H9 (cell line): Measurements from ENCODE around the gene KANK4. TPM values are rescaled to one million over a fixed set of nuclear protein-coding genes. Genes with fewer than 3 reads are reported as not detected.

Experiments
- DNase-seq: peaks from one replicate; pipeline ENCODE4 v3.0.0-alpha.2; 2017
- H2AFZ ChIP-seq: one replicate; pipeline ENCODE4 v1.6.1; 2013; ENCODE audit warnings: mild to moderate bottlenecking, low read length, control low read depth, moderate library complexity
- H2AK5ac ChIP-seq: 2 replicates; pipeline ENCODE4 v1.6.1; 2013; ENCODE audit warnings: low read length, control low read depth, mixed read lengths; ENCODE audit not compliant: insufficient read length
- H2BK120ac ChIP-seq: one replicate; pipeline ENCODE4 v1.6.1; 2013; ENCODE audit warnings: low read depth, mild to moderate bottlenecking, low read length, control low read depth, inconsistent platforms; ENCODE audit not compliant: poor library complexity, severe bottlenecking
- H2BK12ac ChIP-seq: 2 replicates; pipeline ENCODE4 v1.6.1; 2013; ENCODE audit warnings: low read length, control low read depth, mixed read lengths, low read depth; ENCODE audit not compliant: insufficient read length
- H2BK15ac ChIP-seq: 2 replicates; pipeline ENCODE4 v1.6.1; 2013; ENCODE audit warnings: low read depth, low read length, control low read depth
- H2BK20ac ChIP-seq: one replicate; pipeline ENCODE4 v1.6.1; 2013; ENCODE audit warnings: low read depth, mild to moderate bottlenecking, low read length, control low read depth, inconsistent platforms; ENCODE audit not compliant: poor library complexity, severe bottlenecking
- H2BK5ac ChIP-seq: 2 replicates; pipeline ENCODE4 v1.6.1; 2013; ENCODE audit warnings: low read length, control low read depth, mixed read lengths; ENCODE audit not compliant: insufficient read length
- H3K14ac ChIP-seq: 2 replicates; pipeline ENCODE4 v1.6.1; 2013; ENCODE audit warnings: low read length, control low read depth; ENCODE audit not compliant: insufficient read depth
- H3K18ac ChIP-seq: 2 replicates; pipeline ENCODE4 v1.6.1; 2013; ENCODE audit warnings: low read depth, mild to moderate bottlenecking, mixed read lengths, low read length, control low read depth; ENCODE audit not compliant: insufficient read length
- H3K23ac ChIP-seq: 2 replicates; pipeline ENCODE4 v1.6.1; 2013; ENCODE audit warnings: low read length, control low read depth, mixed read lengths, low read depth; ENCODE audit not compliant: insufficient read length
- H3K23me2 ChIP-seq: 2 replicates; pipeline ENCODE4 v1.6.1; 2013; ENCODE audit warnings: low read depth, mild to moderate bottlenecking, mixed read lengths, low read length, control low read depth; ENCODE audit not compliant: insufficient read length, poor library complexity, severe bottlenecking
- H3K27ac ChIP-seq: 2 replicates; pipeline ENCODE4 v1.5.1; 2013; ENCODE audit warnings: low read length, control low read depth, mixed read lengths, low read depth; ENCODE audit not compliant: insufficient read length
- H3K27me3 ChIP-seq: 2 replicates; pipeline ENCODE4 v1.6.1; 2013; ENCODE audit warnings: low read length, control low read depth, inconsistent platforms; ENCODE audit not compliant: insufficient read depth
- H3K4ac ChIP-seq: 2 replicates; pipeline ENCODE4 v1.6.1; 2013; ENCODE audit warnings: low read depth, mild to moderate bottlenecking, control low read depth, inconsistent platforms, low read length, moderate library complexity
- H3K4me1 ChIP-seq: 2 replicates; pipeline ENCODE4 v1.6.1; 2013; ENCODE audit warnings: low read length, control low read depth, inconsistent platforms; ENCODE audit not compliant: insufficient read depth
- H3K4me2 ChIP-seq: 2 replicates; pipeline ENCODE4 v1.6.1; 2013; ENCODE audit warnings: low read length, control low read depth, mixed read lengths; ENCODE audit not compliant: insufficient read length, insufficient read depth
- H3K56ac ChIP-seq: 2 replicates; pipeline ENCODE4 v1.6.1; 2013; ENCODE audit warnings: low read depth, mild to moderate bottlenecking, mixed read lengths, low read length, control low read depth; ENCODE audit not compliant: insufficient read length
- H3K79me1 ChIP-seq: 2 replicates; pipeline ENCODE4 v1.6.1; 2013; ENCODE audit warnings: low read depth, mild to moderate bottlenecking, moderate library complexity, low read length, control low read depth, inconsistent platforms; ENCODE audit not compliant: insufficient read depth, poor library complexity, severe bottlenecking
- H3K79me2 ChIP-seq: 2 replicates; pipeline ENCODE4 v1.6.1; 2013; ENCODE audit warnings: low read length, control low read depth, inconsistent platforms; ENCODE audit not compliant: insufficient read depth
- H3K9ac ChIP-seq: 2 replicates; pipeline ENCODE4 v1.6.1; 2013; ENCODE audit warnings: low read length, control low read depth, mixed read lengths; ENCODE audit not compliant: insufficient read length; ENCODE audit errors: extremely low read depth
- H3K9me3 ChIP-seq: one replicate; pipeline ENCODE4 v1.6.1; 2013; ENCODE audit warnings: low read depth, low read length, inconsistent platforms; ENCODE audit not compliant: control insufficient read depth
- H3T11ph ChIP-seq: one replicate; pipeline ENCODE4 v1.6.1; 2013; ENCODE audit warnings: mild to moderate bottlenecking, low read length, control low read depth, inconsistent platforms
- H4K20me1 ChIP-seq: one replicate; pipeline ENCODE4 v1.6.1; 2013; ENCODE audit not compliant: control insufficient read depth, insufficient read length, insufficient read depth
- H4K5ac ChIP-seq: 2 replicates; pipeline ENCODE4 v1.6.1; 2013; ENCODE audit warnings: low read depth, mild to moderate bottlenecking, mixed read lengths, low read length, control low read depth; ENCODE audit not compliant: insufficient read length
- H4K8ac ChIP-seq: replicated peaks from 2 replicates; pipeline ENCODE4 v1.6.1; 2013; ENCODE audit warnings: low read length, control low read depth, mixed read lengths, low read depth; ENCODE audit not compliant: insufficient read length
- H4K91ac ChIP-seq: 2 replicates; pipeline ENCODE4 v1.6.1; 2013; ENCODE audit warnings: low read depth, mild to moderate bottlenecking, moderate library complexity, mixed read lengths, low read length, control low read depth; ENCODE audit not compliant: insufficient read length
- H3K27ac Mint-ChIP-seq, 3 experiments: 2 replicates in 2 of 3; 3 replicates in 1 of 3; pipeline ENCODE4 v1.8.0; 2020 to 2021; ENCODE audit warnings: mixed read lengths in 3 of 3, mild to moderate bottlenecking in 1 of 3, moderate library complexity in 1 of 3
- H3K27me3 Mint-ChIP-seq: 2 replicates; pipeline ENCODE4 v1.8.0; 2021; ENCODE audit warnings: low read depth, mild to moderate bottlenecking, moderate library complexity, mixed read lengths
- H3K36me3 Mint-ChIP-seq, 3 experiments: 2 replicates in 2 of 3; 3 replicates in 1 of 3; pipeline ENCODE4 v1.8.0; 2020 to 2021; ENCODE audit warnings: low read depth in 3 of 3, mixed read lengths in 3 of 3; ENCODE audit not compliant: insufficient read depth in 1 of 3
- H3K4me1 Mint-ChIP-seq, 2 experiments: 2 replicates each; pipeline ENCODE4 v1.8.0; 2020; ENCODE audit warnings: mixed read lengths in 2 of 2
- H3K4me3 Mint-ChIP-seq, 2 experiments: 2 replicates in 1 of 2; 3 replicates in 1 of 2; pipeline ENCODE4 v1.8.0; 2020 to 2021; ENCODE audit warnings: mild to moderate bottlenecking in 2 of 2, mixed read lengths in 2 of 2, moderate library complexity in 1 of 2
- H3K9me3 Mint-ChIP-seq, 2 experiments: 2 replicates in 1 of 2; 3 replicates in 1 of 2; pipeline ENCODE4 v1.8.0; 2020; ENCODE audit warnings: mild to moderate bottlenecking in 2 of 2, mixed read lengths in 2 of 2, moderate library complexity in 1 of 2
- WGBS: extraction: QIAGEN DNeasy Blood & Tissue Kit; methylation state at CpG from one replicate; pipeline ENCODE4 v1.1.7; 2013; ENCODE audit warnings: missing lambda C conversion rate, low lambda C conversion rate, mixed read lengths; ENCODE audit not compliant: insufficient read length; ENCODE audit errors: extremely low coverage; 5-methylcytosine and 5-hydroxymethylcytosine counted together
- total RNA-seq: library from RNA; stranded (reverse); gene quantifications from 2 replicates; pipeline ENCODE4 v1.2.1, GENCODE V29; 2021
- TF ChIP-seq, protein P1 (sequence below): fragments of 200-600 bp; sonication (generic); conservative IDR thresholded peaks from 3 replicates; pipeline ENCODE4 v1.8.0; 2021; ENCODE audit warnings: antibody characterized with exemption, mild to moderate bottlenecking

Gene KANK4
- total RNA-seq, 1 experiment from 2014 or later, result 0.15 TPM

DNA sequence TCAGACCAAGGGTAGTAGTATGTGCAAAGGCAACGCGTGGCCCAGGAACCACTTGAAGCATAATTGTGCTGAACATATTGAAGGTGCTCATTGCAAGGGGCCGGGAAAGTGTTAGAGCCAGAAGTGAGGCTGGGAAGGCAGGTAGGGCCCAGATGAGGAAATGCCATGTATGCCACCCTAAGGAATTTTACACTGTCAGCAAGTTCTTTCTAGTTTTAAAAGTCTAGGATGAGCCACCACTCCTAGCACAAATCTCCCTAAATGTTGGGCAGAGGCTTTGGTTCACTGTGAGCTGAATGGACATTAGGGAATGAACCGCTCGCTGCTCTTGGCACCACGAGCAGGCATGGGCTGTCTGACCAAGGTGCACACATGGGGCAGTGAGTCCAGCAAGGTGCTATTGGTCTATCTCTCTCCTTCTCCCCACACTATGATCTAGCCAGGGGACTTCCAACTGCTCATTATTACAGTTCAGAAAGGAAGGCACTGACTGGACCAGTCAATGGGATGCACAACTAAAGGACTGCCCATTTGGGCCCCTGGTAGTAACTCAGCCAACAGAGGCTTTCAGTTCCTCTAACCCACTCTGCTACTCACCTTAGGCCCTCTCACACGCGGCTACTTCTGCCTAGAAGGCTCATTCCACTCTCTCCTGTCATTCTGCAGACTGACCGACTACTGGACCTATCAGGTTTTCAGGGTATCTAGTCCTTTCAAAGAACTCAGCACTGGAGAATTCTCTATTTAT is 2.0 kb downstream of the KANK4 start:
- H3K9ac ChIP-seq, result no peak overlapping the region
- peaks cover 15% of the 10 kb centered on the region for H3K23me2 ChIP-seq

More for the DNA sequence above, 2.0 kb downstream of the KANK4 start:
- no peak overlapping the region for H4K91ac ChIP-seq
- H3K56ac ChIP-seq, result no peak overlapping the region
- H3K4me2 ChIP-seq, result no peak overlapping the region
- TF ChIP-seq, protein P1, sequence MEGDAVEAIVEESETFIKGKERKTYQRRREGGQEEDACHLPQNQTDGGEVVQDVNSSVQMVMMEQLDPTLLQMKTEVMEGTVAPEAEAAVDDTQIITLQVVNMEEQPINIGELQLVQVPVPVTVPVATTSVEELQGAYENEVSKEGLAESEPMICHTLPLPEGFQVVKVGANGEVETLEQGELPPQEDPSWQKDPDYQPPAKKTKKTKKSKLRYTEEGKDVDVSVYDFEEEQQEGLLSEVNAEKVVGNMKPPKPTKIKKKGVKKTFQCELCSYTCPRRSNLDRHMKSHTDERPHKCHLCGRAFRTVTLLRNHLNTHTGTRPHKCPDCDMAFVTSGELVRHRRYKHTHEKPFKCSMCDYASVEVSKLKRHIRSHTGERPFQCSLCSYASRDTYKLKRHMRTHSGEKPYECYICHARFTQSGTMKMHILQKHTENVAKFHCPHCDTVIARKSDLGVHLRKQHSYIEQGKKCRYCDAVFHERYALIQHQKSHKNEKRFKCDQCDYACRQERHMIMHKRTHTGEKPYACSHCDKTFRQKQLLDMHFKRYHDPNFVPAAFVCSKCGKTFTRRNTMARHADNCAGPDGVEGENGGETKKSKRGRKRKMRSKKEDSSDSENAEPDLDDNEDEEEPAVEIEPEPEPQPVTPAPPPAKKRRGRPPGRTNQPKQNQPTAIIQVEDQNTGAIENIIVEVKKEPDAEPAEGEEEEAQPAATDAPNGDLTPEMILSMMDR, result no peak
- Mint-ChIP-seq H3K36me3 (no peaks in the 10 kb centered on the region), H3K4me3 (no peak overlapping the region; a peak in 1 of 5 replicates), H3K9me3 (peaks cover 0 to 4% of the 10 kb centered on the region in 2 experiments; a peak in 2 of 5 replicates), H3K27ac (no peak overlapping the region), H3K27me3 (peaks cover 72% of the 10 kb centered on the region), H3K4me1 (peaks cover 11 to 13% of the 10 kb centered on the region in 2 experiments)
- DNase-seq, result no peak
- no peak overlapping the region for H2BK120ac ChIP-seq
- H2BK5ac ChIP-seq, result no peak overlapping the region
- H2AK5ac ChIP-seq, result no peak overlapping the region
- no peaks in the 10 kb centered on the region for H3K9me3 ChIP-seq
- H4K20me1 ChIP-seq, result no peaks in the 10 kb centered on the region
- H3K18ac ChIP-seq, result no peak overlapping the region
- no peaks in the 10 kb centered on the region for H3K79me2 ChIP-seq
- no peak overlapping the region for H3K14ac ChIP-seq
- H3T11ph ChIP-seq, result no peak overlapping the region
- no peak overlapping the region for H2BK12ac ChIP-seq
- H3K27ac ChIP-seq, result no peak overlapping the region
- H2AFZ ChIP-seq, result no peak overlapping the region
- no peak overlapping the region for H3K23ac ChIP-seq
- no peaks in the 10 kb centered on the region; the same call in 1 of the 2 replicates for H3K4me1 ChIP-seq
- no CpG with 5 or more reads among the region's 9 CpGs for WGBS
- H4K5ac ChIP-seq, result no peak overlapping the region
- H2BK20ac ChIP-seq, result no peak overlapping the region
- peaks cover 31% of the 10 kb centered on the region for H3K27me3 ChIP-seq
- H4K8ac ChIP-seq, result no peak overlapping the region
- no peak overlapping the region for H2BK15ac ChIP-seq
- no peak overlapping the region for H3K4ac ChIP-seq
- no peaks in the 10 kb centered on the region for H3K79me1 ChIP-seq
